Parathyroid adenoma (tissue), 2 donors: Measurements from ENCODE around the gene ZMIZ1.

Experiments used
- H2AFZ ChIP-seq: fragments of 300-600 bp; sonication (generic); one replicate; pipeline ENCODE4 v1.7.0; 2017; ENCODE audit warnings: antibody characterized with exemption, mild to moderate bottlenecking
- H3K27ac ChIP-seq: fragments of 300-600 bp; sonication (generic); one replicate; pipeline ENCODE4 v1.7.0; 2017
- H3K27me3 ChIP-seq: fragments of 300-600 bp; sonication (generic); one replicate; pipeline ENCODE4 v1.7.0; 2017; ENCODE audit warnings: low read length; ENCODE audit not compliant: control insufficient read depth, insufficient read depth
- H3K36me3 ChIP-seq: fragments of 300-600 bp; sonication (generic); one replicate; pipeline ENCODE4 v1.7.0; 2017; ENCODE audit warnings: low read length; ENCODE audit not compliant: control insufficient read depth, insufficient read depth
- H3K4me1 ChIP-seq: fragments of 300-600 bp; sonication (generic); one replicate; pipeline ENCODE4 v1.7.0; 2017; ENCODE audit warnings: control low read depth
- H3K4me2 ChIP-seq: fragments of 300-600 bp; sonication (generic); one replicate; pipeline ENCODE4 v1.7.0; 2017; ENCODE audit warnings: low read length
- H3K4me3 ChIP-seq: fragments of 300-600 bp; sonication (generic); one replicate; pipeline ENCODE4 v1.7.0; 2017; ENCODE audit warnings: low read depth, low read length
- H3K79me2 ChIP-seq: fragments of 300-600 bp; sonication (generic); one replicate; pipeline ENCODE4 v1.7.0; 2017; ENCODE audit warnings: control low read depth
- H3K9ac ChIP-seq: fragments of 300-600 bp; sonication (generic); one replicate; pipeline ENCODE4 v1.7.0; 2017; ENCODE audit warnings: mild to moderate bottlenecking
- H3K9me3 ChIP-seq: fragments of 300-600 bp; sonication (generic); one replicate; pipeline ENCODE4 v1.7.0; 2017; ENCODE audit warnings: low read length; ENCODE audit not compliant: control insufficient read depth
- TF ChIP-seq, protein P1 (sequence below): fragments of 300-600 bp; sonication (generic); IDR thresholded peaks from one replicate; pipeline ENCODE4 v1.7.0; 2017; ENCODE audit warnings: antibody characterized with exemption, mild to moderate bottlenecking
- donor health status: primary hyperparathyroidism.

ZMIZ1 gene

DNA sequence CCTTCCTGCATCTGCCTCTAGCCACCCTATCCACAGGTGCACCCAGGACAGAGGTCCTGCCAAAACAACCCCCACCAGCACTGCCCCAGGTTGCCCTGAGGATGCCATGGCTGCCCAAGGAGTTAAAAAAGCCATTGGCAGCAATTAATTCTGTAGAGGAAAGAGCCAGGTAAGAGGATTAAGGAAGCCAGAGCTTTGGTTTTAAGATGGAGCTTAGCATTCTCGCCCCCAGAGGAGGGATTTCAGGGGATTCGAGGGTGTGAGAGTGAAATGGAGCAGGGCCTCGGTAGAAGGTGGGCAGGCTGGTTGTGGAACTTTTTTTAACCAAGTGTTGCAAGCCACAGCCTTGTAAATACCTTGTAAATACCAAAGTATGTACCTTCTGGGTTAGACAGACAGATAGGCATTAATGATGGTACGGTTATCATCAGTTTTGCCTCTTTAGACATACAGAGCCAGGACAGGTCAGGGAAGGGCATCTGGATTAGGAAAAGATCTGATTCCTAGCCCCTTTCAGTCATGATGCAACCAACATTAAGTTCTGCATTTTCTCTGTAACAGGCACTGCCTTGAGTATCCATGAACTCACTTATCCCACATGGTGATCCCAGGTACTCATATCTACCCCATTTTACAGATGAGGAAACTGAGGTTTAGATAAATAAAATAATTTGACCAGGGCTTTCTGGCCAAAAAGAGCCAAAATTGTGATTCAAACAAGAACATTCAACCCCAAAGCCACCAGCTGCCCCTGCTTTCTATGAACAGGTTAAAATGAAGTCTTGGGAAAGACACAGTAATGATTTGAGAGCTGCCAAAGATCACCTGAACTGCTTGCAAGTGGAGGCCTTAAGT, 157.9 kb downstream of the ZMIZ1 start:
- H3K79me2 ChIP-seq: no peaks in the 10 kb centered on the region
- H3K27me3 ChIP-seq: no peaks in the 10 kb centered on the region
- H3K27ac ChIP-seq: no peak overlapping the region
- TF ChIP-seq, protein P1, sequence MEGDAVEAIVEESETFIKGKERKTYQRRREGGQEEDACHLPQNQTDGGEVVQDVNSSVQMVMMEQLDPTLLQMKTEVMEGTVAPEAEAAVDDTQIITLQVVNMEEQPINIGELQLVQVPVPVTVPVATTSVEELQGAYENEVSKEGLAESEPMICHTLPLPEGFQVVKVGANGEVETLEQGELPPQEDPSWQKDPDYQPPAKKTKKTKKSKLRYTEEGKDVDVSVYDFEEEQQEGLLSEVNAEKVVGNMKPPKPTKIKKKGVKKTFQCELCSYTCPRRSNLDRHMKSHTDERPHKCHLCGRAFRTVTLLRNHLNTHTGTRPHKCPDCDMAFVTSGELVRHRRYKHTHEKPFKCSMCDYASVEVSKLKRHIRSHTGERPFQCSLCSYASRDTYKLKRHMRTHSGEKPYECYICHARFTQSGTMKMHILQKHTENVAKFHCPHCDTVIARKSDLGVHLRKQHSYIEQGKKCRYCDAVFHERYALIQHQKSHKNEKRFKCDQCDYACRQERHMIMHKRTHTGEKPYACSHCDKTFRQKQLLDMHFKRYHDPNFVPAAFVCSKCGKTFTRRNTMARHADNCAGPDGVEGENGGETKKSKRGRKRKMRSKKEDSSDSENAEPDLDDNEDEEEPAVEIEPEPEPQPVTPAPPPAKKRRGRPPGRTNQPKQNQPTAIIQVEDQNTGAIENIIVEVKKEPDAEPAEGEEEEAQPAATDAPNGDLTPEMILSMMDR: no peak
- no peak overlapping the region for H3K4me2 ChIP-seq
- no peak overlapping the region for H3K4me3 ChIP-seq
- H3K4me1 ChIP-seq: peaks cover 35% of the 10 kb centered on the region
- H3K36me3 ChIP-seq: no peaks in the 10 kb centered on the region
- no peak overlapping the region for H3K9ac ChIP-seq
- no peaks in the 10 kb centered on the region for H3K9me3 ChIP-seq
- H2AFZ ChIP-seq: no peak overlapping the region

DNA sequence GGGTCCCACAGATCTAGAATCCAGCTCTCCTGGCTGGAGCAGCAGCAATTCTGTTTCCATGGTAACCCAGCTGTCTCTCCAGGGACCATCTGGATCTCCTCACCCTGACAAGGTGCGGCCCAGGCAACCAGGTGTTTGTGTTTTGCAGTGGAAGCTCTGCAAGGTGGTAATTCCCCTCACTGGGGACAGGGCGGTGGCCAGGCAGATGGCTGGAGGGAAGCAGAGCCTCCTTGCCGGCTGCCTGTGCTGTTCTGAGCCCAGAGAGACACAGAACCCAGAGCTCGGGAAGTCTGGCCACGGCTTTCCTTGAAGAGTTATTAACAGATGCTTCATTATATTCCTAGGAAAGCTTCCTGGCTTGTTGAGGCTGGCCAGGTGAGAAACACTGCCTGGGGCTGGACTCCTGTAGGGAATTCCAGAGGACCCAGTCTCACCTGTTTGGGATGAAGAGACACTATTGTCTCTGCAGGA, 160.3 kb downstream of the ZMIZ1 start:
- Histone ChIP-seq H3K79me2 (peaks cover 3% of the 10 kb centered on the region), H3K27me3 (no peaks in the 10 kb centered on the region), H3K4me2 (no peak overlapping the region), H3K9me3 (no peaks in the 10 kb centered on the region), H3K4me1 (peaks cover 14% of the 10 kb centered on the region), H3K4me3 (no peak overlapping the region), H3K9ac (no peak overlapping the region), H2AFZ (no peak overlapping the region), H3K36me3 (no peaks in the 10 kb centered on the region), H3K27ac (no peak overlapping the region)
- TF ChIP-seq, protein P1: no peak

DNA sequence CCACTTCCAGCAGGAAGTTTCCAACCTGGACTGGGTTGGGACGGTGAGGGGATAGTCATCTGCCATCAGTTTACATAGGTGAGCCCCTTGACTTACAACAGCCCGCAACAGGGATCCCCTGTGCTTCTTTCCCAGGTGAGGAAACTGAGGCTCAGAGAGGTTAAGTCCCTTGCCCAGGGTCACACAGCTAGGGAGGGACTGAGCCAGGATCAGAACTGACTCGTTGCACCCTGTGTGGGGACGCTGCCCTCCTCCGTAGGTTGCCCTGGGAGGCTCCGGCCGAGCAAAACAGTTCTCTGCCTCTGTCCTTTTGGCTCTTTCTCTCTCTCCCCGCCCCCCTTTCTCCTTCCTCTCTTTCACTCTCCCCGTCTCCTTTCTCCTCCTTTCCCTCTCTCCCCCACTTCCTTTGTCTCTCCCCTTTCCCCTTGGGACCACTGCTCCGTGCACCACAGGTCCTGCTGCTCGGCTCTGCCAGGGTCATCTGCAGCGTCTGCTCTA, 161.1 kb downstream of the ZMIZ1 start:
- H3K36me3 ChIP-seq: no peaks in the 10 kb centered on the region
- no peak overlapping the region for H3K27ac ChIP-seq
- H3K4me3 ChIP-seq: no peak overlapping the region
- H3K4me2 ChIP-seq: no peak overlapping the region
- H3K79me2 ChIP-seq: peaks cover 3% of the 10 kb centered on the region
- H3K4me1 ChIP-seq: peaks cover 12% of the 10 kb centered on the region
- TF ChIP-seq, protein P1: no peak
- H3K9ac ChIP-seq: no peak overlapping the region
- H3K9me3 ChIP-seq: no peaks in the 10 kb centered on the region
- no peaks in the 10 kb centered on the region for H3K27me3 ChIP-seq
- H2AFZ ChIP-seq: no peak overlapping the region

DNA sequence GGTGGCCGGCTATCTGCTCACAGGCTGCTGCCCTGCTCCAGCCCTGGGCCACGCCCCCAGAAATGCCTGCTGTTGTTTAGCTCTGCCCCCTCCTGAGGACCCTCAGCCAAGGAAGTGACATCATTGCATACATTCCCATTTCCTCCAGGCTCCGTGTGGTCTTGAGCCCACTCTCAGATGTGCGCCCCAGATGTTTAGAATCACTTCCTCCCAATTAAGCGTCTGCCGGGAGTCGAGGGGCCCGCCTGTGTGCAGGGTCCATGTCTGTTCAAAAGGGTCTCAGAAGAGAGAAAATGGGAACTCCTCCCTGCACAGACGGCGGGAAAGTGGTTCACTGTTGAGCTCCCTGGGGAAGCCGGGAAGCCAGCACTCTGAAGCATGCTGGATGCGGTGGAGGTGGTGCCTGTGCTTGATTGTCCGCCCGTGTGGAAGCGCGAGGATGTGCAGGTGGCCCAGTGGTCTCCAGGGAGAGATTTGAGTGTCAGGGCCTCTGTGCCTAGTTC, 161.6 kb downstream of the ZMIZ1 start:
- H3K4me1 ChIP-seq: peaks cover 13% of the 10 kb centered on the region
- H3K27me3 ChIP-seq: no peaks in the 10 kb centered on the region
- H3K4me3 ChIP-seq: no peak overlapping the region
- no peak overlapping the region for H3K9ac ChIP-seq
- H3K36me3 ChIP-seq: no peaks in the 10 kb centered on the region
- TF ChIP-seq, protein P1: no peak
- H3K4me2 ChIP-seq: no peak overlapping the region
- H3K79me2 ChIP-seq: peaks cover 3% of the 10 kb centered on the region
- no peak overlapping the region for H3K27ac ChIP-seq
- no peak overlapping the region for H2AFZ ChIP-seq
- H3K9me3 ChIP-seq: no peaks in the 10 kb centered on the region
